A673 (cell line): Measurements from ENCODE around the gene GNG11. TPM values are rescaled to one million over a fixed set of nuclear protein-coding genes. Genes with fewer than 3 reads are reported as not detected.

Experiments
- BruUV-seq: library from RNA; stranded (reverse); fragments of 400-500 nt; replicated peaks from 2 replicates; lab custom pipeline; 2021; lab: Mats Ljungman, UMichigan
- CTCF ChIA-PET: fragments of 300-600 bp; sonication (Branson Sonifier 250); formaldehyde crosslinking; loops from one replicate; lab custom pipeline; 2022; ENCODE audit warnings: antibody characterized with exemption; lab: Charles Lee
- POLR2A ChIA-PET: fragments of 300-600 bp; sonication (Branson Sonifier 250); formaldehyde crosslinking; loops from one replicate; lab custom pipeline; 2022; ENCODE audit warnings: antibody characterized with exemption; ENCODE audit not compliant: low non-redundant PET; lab: Charles Lee
- DNase-seq: peaks from one replicate; pipeline ENCODE4 v3.0.0-alpha.2; 2015; ENCODE audit warnings: low spot score
- H3K27ac ChIP-seq: fragments of 200-600 bp; sonication (generic); 2 replicates; pipeline ENCODE4 v1.5.1; 2016; ENCODE audit warnings: mixed run types, low read depth, mild to moderate bottlenecking, mixed read lengths, antibody characterized with exemption, low read length; ENCODE audit not compliant: poor library complexity, severe bottlenecking
- H3K27me3 ChIP-seq: fragments of 200-600 bp; sonication (generic); replicated peaks from 2 replicates; pipeline ENCODE4 v1.6.1; 2017; ENCODE audit warnings: mixed run types, low read depth, mild to moderate bottlenecking, mixed read lengths, antibody characterized with exemption, low read length; ENCODE audit not compliant: insufficient read depth, poor library complexity
- H3K36me3 ChIP-seq: fragments of 200-600 bp; sonication (generic); 2 replicates; pipeline ENCODE4 v1.6.1; 2016; ENCODE audit warnings: mixed run types, mild to moderate bottlenecking, mixed read lengths, antibody characterized with exemption, low read length; ENCODE audit not compliant: insufficient read depth, poor library complexity, severe bottlenecking
- H3K4me1 ChIP-seq: fragments of 200-600 bp; sonication (generic); 2 replicates; pipeline ENCODE4 v1.6.1; 2017; ENCODE audit warnings: mixed run types, mild to moderate bottlenecking, mixed read lengths, antibody characterized with exemption, low read length; ENCODE audit not compliant: insufficient read depth, poor library complexity, severe bottlenecking
- H3K4me3 ChIP-seq: fragments of 200-600 bp; sonication (generic); 2 replicates; pipeline ENCODE4 v1.5.1; 2016; ENCODE audit warnings: low read depth, mixed run types, mild to moderate bottlenecking, mixed read lengths, low read length; ENCODE audit not compliant: poor library complexity, severe bottlenecking
- H3K9me3 ChIP-seq: fragments of 200-600 bp; sonication (generic); 2 replicates; pipeline ENCODE4 v1.6.1; 2016; ENCODE audit warnings: mixed run types, low read depth, mild to moderate bottlenecking, mixed read lengths, antibody characterized with exemption, low read length; ENCODE audit not compliant: poor library complexity, severe bottlenecking
- EZH2 ChIP-seq: fragments of 200-600 bp; sonication (generic); IDR thresholded peaks from 2 replicates; pipeline ENCODE4 v1.6.1; 2017; ENCODE audit warnings: borderline replicate concordance, low read depth, mild to moderate bottlenecking, mixed read lengths, antibody characterized with exemption, low read length; ENCODE audit not compliant: poor library complexity, severe bottlenecking
- intact Hi-C: fragments of 100-400 bp; cut with micrococcal nuclease; formaldehyde crosslinking; loops from one replicate; pipeline ENCODE4 v1.10.0; 2022; ENCODE audit not compliant: unreplicated experiment
- total RNA-seq: library from RNA; stranded (reverse); gene quantifications from 2 replicates; pipeline ENCODE4 v1.2.3, GENCODE V29; 2021
- TF ChIP-seq, protein P1 (sequence below): fragments of 300-800, 200-600 bp; sonication (generic); conservative IDR thresholded peaks from 2 replicates; pipeline ENCODE4 v1.5.1; 2017; ENCODE audit warnings: low read depth, mild to moderate bottlenecking, antibody characterized with exemption, low read length, moderate library complexity, mixed read lengths

The GNG11 gene
- total RNA-seq, 1 experiment from 2014 or later: 14.3 TPM

DNA sequence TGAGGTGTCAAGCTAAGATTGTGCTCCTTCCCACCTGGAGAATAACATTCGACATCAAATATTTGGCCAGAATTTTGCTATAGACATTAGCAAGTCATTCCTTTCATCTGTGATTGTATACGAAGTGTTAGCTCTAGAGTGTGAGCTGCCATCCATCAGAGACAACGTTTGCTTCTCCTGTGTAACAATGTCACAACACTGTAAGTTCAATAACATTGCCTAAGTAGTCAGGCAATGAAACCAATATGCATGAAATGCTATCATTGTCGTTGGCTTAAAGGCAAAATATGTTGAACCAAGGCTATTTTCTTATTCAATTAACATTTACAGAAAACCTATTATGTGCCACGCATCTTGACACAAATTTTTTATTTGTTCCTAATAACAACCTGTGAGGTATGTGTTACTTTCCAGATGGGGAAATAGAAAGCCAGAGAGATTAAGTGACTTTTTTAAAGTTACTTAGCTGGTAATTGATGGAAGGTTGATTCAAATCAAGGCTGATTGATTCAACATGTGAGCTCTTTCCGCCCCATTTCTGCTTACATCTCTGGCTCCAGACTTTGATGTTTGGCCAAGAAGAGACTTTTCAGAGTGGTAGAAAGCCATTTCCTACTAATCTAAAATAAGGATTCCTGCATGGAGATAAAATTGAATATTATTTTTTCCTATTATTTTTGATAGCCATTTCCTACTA is 50.6 kb downstream of the GNG11 start:
- Histone ChIP-seq H3K4me1 (peaks cover 4% of the 10 kb centered on the region), H3K9me3 (no peaks in the 10 kb centered on the region), H3K4me3 (no peak overlapping the region), H3K36me3 (no peaks in the 10 kb centered on the region), H3K27ac (no peak overlapping the region), H3K27me3 (peaks cover 10% of the 10 kb centered on the region)
- DNase-seq: no peak
- CTCF ChIA-PET: no interaction called here
- no TSS peak for BruUV-seq
- intact Hi-C loops: no loop called here
- POLR2A ChIA-PET: no interaction called here
- TF ChIP-seq EZH2: no peak
- TF ChIP-seq, protein P1, sequence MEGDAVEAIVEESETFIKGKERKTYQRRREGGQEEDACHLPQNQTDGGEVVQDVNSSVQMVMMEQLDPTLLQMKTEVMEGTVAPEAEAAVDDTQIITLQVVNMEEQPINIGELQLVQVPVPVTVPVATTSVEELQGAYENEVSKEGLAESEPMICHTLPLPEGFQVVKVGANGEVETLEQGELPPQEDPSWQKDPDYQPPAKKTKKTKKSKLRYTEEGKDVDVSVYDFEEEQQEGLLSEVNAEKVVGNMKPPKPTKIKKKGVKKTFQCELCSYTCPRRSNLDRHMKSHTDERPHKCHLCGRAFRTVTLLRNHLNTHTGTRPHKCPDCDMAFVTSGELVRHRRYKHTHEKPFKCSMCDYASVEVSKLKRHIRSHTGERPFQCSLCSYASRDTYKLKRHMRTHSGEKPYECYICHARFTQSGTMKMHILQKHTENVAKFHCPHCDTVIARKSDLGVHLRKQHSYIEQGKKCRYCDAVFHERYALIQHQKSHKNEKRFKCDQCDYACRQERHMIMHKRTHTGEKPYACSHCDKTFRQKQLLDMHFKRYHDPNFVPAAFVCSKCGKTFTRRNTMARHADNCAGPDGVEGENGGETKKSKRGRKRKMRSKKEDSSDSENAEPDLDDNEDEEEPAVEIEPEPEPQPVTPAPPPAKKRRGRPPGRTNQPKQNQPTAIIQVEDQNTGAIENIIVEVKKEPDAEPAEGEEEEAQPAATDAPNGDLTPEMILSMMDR: no peak

GRCh38 chr7:93973134-93973533 is 51.6 kb downstream of the GNG11 start:
- ChIA-PET CTCF (no interaction called here), POLR2A (no interaction called here)
- Histone ChIP-seq H3K9me3 (no peaks in the 10 kb centered on the region), H3K4me1 (peaks cover 4% of the 10 kb centered on the region), H3K27ac (no peak overlapping the region), H3K27me3 (peaks cover 10% of the 10 kb centered on the region), H3K36me3 (no peaks in the 10 kb centered on the region), H3K4me3 (no peak overlapping the region)
- BruUV-seq: no TSS peak
- TF ChIP-seq, protein P1: no peak
- TF ChIP-seq EZH2: no peak
- DNase-seq: no peak
- intact Hi-C loops: no loop called here

DNA sequence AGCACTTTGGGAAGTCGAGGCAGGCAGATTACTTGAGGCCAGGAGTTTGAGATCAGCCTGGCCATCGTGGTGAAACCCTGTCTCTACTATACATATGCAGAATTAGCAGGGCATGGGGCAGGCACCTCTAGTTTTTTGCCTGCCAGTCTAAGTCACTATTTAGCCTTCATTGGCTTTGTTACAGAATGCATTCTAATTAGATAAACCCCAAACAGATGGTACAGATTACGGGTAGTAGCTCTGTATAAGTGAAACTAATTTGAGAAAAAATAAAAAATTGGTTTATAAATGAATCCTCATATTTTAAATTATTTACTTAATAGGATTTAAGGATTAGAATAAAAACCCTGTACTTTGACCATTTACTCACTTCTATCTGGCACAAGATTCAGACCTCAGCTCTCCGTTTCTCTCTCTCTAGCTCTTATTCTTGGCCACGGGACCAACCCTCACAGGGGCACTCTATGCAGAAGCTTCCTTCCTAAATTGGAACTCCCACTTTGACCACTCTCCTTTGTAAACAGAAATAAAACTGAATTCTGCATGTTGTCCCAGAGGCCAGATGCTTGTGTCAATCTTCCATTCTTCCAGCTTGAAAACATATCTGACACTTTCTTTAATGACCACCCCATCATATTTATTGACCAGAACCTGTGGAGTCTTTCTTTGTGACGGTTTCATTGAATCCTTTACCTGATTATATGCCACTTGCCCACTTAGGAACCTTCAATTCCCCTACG is 55.8 kb downstream of the GNG11 start:
- POLR2A ChIA-PET: no interaction called here
- peak; percentile 31 for DNase-seq
- H3K27ac ChIP-seq: no peak overlapping the region
- no TSS peak for BruUV-seq
- no peak overlapping the region for H3K4me3 ChIP-seq
- peaks cover 10% of the 10 kb centered on the region for H3K27me3 ChIP-seq
- CTCF ChIA-PET: no interaction called here
- H3K9me3 ChIP-seq: no peaks in the 10 kb centered on the region
- no peaks in the 10 kb centered on the region for H3K36me3 ChIP-seq
- TF ChIP-seq EZH2: no peak
- TF ChIP-seq, protein P1: no peak
- intact Hi-C loops: no loop called here
- peaks cover 4% of the 10 kb centered on the region for H3K4me1 ChIP-seq

Other genes starting within 250 kb of the GNG11 start
- 6.1 and 7.8 TPM in 2 replicates for gene TFPI2, start 31.0 kb upstream of the GNG11 start, total RNA-seq
- not detected in 2 replicates for gene GNGT1, start 15.2 kb upstream of the GNG11 start, total RNA-seq
- gene BET1, start 82.6 kb downstream of the GNG11 start, total RNA-seq: 19.2 and 19.8 TPM in 2 replicates